SU-DHL-6 (cell line): ENCODE results near the gene SNRNP27.
A peak's percentile ranks its signal among the peaks of the same experiment; 100 is the strongest.

Source experiments
- H2AFZ ChIP-seq: fragments of 200-600 bp; sonication (generic); 2 replicates; pipeline ENCODE4 v1.6.1; 2014; ENCODE audit warnings: low read depth, mild to moderate bottlenecking, moderate library complexity, mixed read lengths, antibody characterized with exemption, low read length; ENCODE audit not compliant: severe bottlenecking
- H3F3A ChIP-seq: fragments of 200-600 bp; shearing (Covaris generic); 2 replicates; pipeline ENCODE4 v1.6.0; 2016; ENCODE audit warnings: antibody characterized with exemption, mild to moderate bottlenecking; ENCODE audit not compliant: insufficient read depth
- H3K27ac ChIP-seq: fragments of 200-600 bp; sonication (generic); 2 replicates; pipeline ENCODE4 v1.5.1; 2016; ENCODE audit warnings: low read depth, mild to moderate bottlenecking, low read length, moderate library complexity, mixed read lengths
- H3K27me3 ChIP-seq: fragments of 200-600 bp; sonication (generic), shearing (Covaris generic); 2 replicates; pipeline ENCODE4 v1.6.0; 2014; ENCODE audit warnings: mild to moderate bottlenecking, low read length
- H3K36me3 ChIP-seq: fragments of 200-600 bp; sonication (generic); 2 replicates; pipeline ENCODE4 v1.6.1; 2014; ENCODE audit warnings: mild to moderate bottlenecking, low read length, mixed read lengths
- H3K4me2 ChIP-seq: fragments of 300-600, 200-600 bp; shearing (Covaris generic), sonication (generic); 2 replicates; pipeline ENCODE4 v1.6.0; 2014; ENCODE audit warnings: low read length, low read depth, mild to moderate bottlenecking; ENCODE audit not compliant: poor library complexity, severe bottlenecking
- H3K4me3 ChIP-seq: fragments of 200-600 bp; sonication (generic); 2 replicates; pipeline ENCODE4 v1.5.1; 2014; ENCODE audit warnings: antibody characterized with exemption, low read length, mild to moderate bottlenecking, mixed read lengths; ENCODE audit not compliant: insufficient read depth, poor library complexity, severe bottlenecking
- H3K79me2 ChIP-seq: fragments of 200-600 bp; sonication (generic); 2 replicates; pipeline ENCODE4 v1.6.1; 2014; ENCODE audit warnings: mild to moderate bottlenecking, low read length, moderate library complexity; ENCODE audit not compliant: insufficient read depth
- H3K9ac ChIP-seq: fragments of 200-600 bp; sonication (generic); 2 replicates; pipeline ENCODE4 v1.7.0; 2014; ENCODE audit warnings: mild to moderate bottlenecking, low read length
- H3K9me2 ChIP-seq: fragments of 200-600 bp; sonication (generic); replicated peaks from 2 replicates; pipeline ENCODE4 v1.6.1; 2014; ENCODE audit warnings: low read length; ENCODE audit not compliant: insufficient read depth
- H3K9me3 ChIP-seq: fragments of 200-600 bp; sonication (generic); 2 replicates; pipeline ENCODE4 v1.6.1; 2014; ENCODE audit warnings: low read length, mixed read lengths; ENCODE audit not compliant: insufficient read depth
- H4K20me1 ChIP-seq: fragments of 200-600 bp; sonication (generic); 2 replicates; pipeline ENCODE4 v1.6.1; 2014; ENCODE audit warnings: low read depth, mild to moderate bottlenecking, antibody characterized with exemption, low read length, moderate library complexity, mixed read lengths
- CTCF ChIP-seq: fragments of 200-600 bp; sonication (generic); IDR thresholded peaks from one replicate; pipeline ENCODE4 v1.5.1; 2017; ENCODE audit warnings: antibody characterized with exemption, mild to moderate bottlenecking, low read length, moderate library complexity; ENCODE audit not compliant: insufficient read depth, poor library complexity, severe bottlenecking
- EZH2phosphoT487 ChIP-seq: fragments of 200-600 bp; sonication (generic), shearing (Covaris generic); conservative IDR thresholded peaks from 2 replicates; pipeline ENCODE4 v1.6.1; 2018; ENCODE audit warnings: mild to moderate bottlenecking, antibody characterized with exemption, low read length, moderate library complexity, mixed read lengths

Gene SNRNP27

GRCh38 chr2:69907216-69907615 lies 13.5 kb downstream of the SNRNP27 start:
- H3K4me2 ChIP-seq: no peak overlapping the region
- peaks cover 16% of the 10 kb centered on the region; the same call in 1 of the 2 replicates for H3K79me2 ChIP-seq
- TF ChIP-seq EZH2phosphoT487 (no peak), CTCF (no peak)
- peaks cover 46% of the 10 kb centered on the region for H3F3A ChIP-seq
- H3K9me2 ChIP-seq: no peaks in the 10 kb centered on the region
- no peak overlapping the region for H3K9ac ChIP-seq
- no peak overlapping the region for H3K27ac ChIP-seq
- H3K9me3 ChIP-seq: no peaks in the 10 kb centered on the region
- H4K20me1 ChIP-seq: no peaks in the 10 kb centered on the region
- no peak overlapping the region for H2AFZ ChIP-seq
- no peak overlapping the region for H3K4me3 ChIP-seq
- no peaks in the 10 kb centered on the region for H3K27me3 ChIP-seq
- H3K36me3 ChIP-seq: peaks cover 10% of the 10 kb centered on the region; the same call in 1 of the 2 replicates

GRCh38 chr2:69911985-69912563 lies 18.3 kb downstream of the SNRNP27 start:
- Histone ChIP-seq H3K36me3 (no peaks in the 10 kb centered on the region), H3K9ac (no peak overlapping the region), H3K27ac (peak overlapping the region; percentile 73), H3K27me3 (no peaks in the 10 kb centered on the region), H3F3A (peaks cover 54% of the 10 kb centered on the region), H2AFZ (no peak overlapping the region), H3K79me2 (no peaks in the 10 kb centered on the region), H4K20me1 (no peaks in the 10 kb centered on the region), H3K4me2 (peak overlapping the region; percentile 86), H3K9me2 (no peaks in the 10 kb centered on the region), H3K4me3 (no peak overlapping the region), H3K9me3 (no peaks in the 10 kb centered on the region)
- TF ChIP-seq CTCF: peak; percentile 53
- TF ChIP-seq EZH2phosphoT487: no peak

- Histone ChIP-seq H3K9me3 (no peaks in the 10 kb centered on the region), H3K27ac (peak overlapping the region; percentile 73), H3K36me3 (no peaks in the 10 kb centered on the region), H3K9ac (peak overlapping the region; percentile 88), H2AFZ (peak overlapping the region; percentile 23), H4K20me1 (no peaks in the 10 kb centered on the region), H3K9me2 (no peaks in the 10 kb centered on the region), H3K4me3 (peak overlapping the region; percentile 80), H3K79me2 (no peaks in the 10 kb centered on the region), H3K4me2 (peak overlapping the region; percentile 86), H3K27me3 (no peaks in the 10 kb centered on the region), H3F3A (peaks cover 56% of the 10 kb centered on the region)
- TF ChIP-seq CTCF (no peak), EZH2phosphoT487 (no peak)
These were observed 20.6 kb downstream of the SNRNP27 start for GRCh38 chr2:69914164-69914949.
